IPS-18a (cell line): Measurements from ENCODE around the gene CD163L1.

Experiments used
- H3K27ac ChIP-seq: one replicate; pipeline ENCODE4 v1.5.1; 2013; ENCODE audit warnings: low read length
- H3K27me3 ChIP-seq: one replicate; pipeline ENCODE4 v1.6.1; 2013; ENCODE audit warnings: mild to moderate bottlenecking, low read length; ENCODE audit not compliant: control insufficient read depth, insufficient read depth
- H3K36me3 ChIP-seq: one replicate; pipeline ENCODE4 v1.6.1; 2013; ENCODE audit warnings: low read depth, low read length; ENCODE audit not compliant: control insufficient read depth
- H3K4me1 ChIP-seq: one replicate; pipeline ENCODE4 v1.6.1; 2013; ENCODE audit warnings: low read depth, low read length; ENCODE audit not compliant: control insufficient read depth
- H3K4me3 ChIP-seq: one replicate; pipeline ENCODE4 v1.5.1; 2013; ENCODE audit warnings: low read length
- H3K9ac ChIP-seq: one replicate; pipeline ENCODE4 v1.6.1; 2013; ENCODE audit warnings: mild to moderate bottlenecking, low read length, moderate library complexity
- H3K9me3 ChIP-seq: one replicate; pipeline ENCODE4 v1.6.1; 2013; ENCODE audit warnings: low read depth, low read length; ENCODE audit not compliant: control insufficient read depth

CD163L1 gene

GRCh38 chr12:7399089-7399488, 44.9 kb downstream of the CD163L1 start:
- H3K36me3 ChIP-seq = no peaks in the 10 kb centered on the region
- no peak overlapping the region for H3K4me3 ChIP-seq
- no peaks in the 10 kb centered on the region for H3K4me1 ChIP-seq
- no peak overlapping the region for H3K9ac ChIP-seq
- H3K27me3 ChIP-seq = no peaks in the 10 kb centered on the region
- H3K27ac ChIP-seq = no peak overlapping the region
- H3K9me3 ChIP-seq = no peaks in the 10 kb centered on the region

- Histone ChIP-seq H3K27ac (no peak overlapping the region), H3K27me3 (no peaks in the 10 kb centered on the region)
Measured at GRCh38 chr12:7396418-7396817, 47.5 kb downstream of the CD163L1 start.

GRCh38 chr12:7395950-7396349, 48.0 kb downstream of the CD163L1 start:
- Histone ChIP-seq H3K36me3 (no peaks in the 10 kb centered on the region), H3K9ac (no peak overlapping the region), H3K4me1 (no peaks in the 10 kb centered on the region)

More at GRCh38 chr12:7396418-7396817, 47.5 kb downstream of the CD163L1 start:
- no peak overlapping the region for H3K9ac ChIP-seq
- no peak overlapping the region for H3K4me3 ChIP-seq
- H3K9me3 ChIP-seq = no peaks in the 10 kb centered on the region
- no peaks in the 10 kb centered on the region for H3K36me3 ChIP-seq
- no peaks in the 10 kb centered on the region for H3K4me1 ChIP-seq

GRCh38 chr12:7387289-7387688, 56.7 kb downstream of the CD163L1 start:
- Histone ChIP-seq H3K9me3 (no peaks in the 10 kb centered on the region), H3K4me3 (no peak overlapping the region), H3K27ac (no peak overlapping the region), H3K9ac (no peak overlapping the region), H3K27me3 (no peaks in the 10 kb centered on the region), H3K4me1 (no peaks in the 10 kb centered on the region), H3K36me3 (no peaks in the 10 kb centered on the region)

More at GRCh38 chr12:7395950-7396349, 48.0 kb downstream of the CD163L1 start:
- Histone ChIP-seq H3K27me3 (no peaks in the 10 kb centered on the region), H3K9me3 (no peaks in the 10 kb centered on the region), H3K27ac (no peak overlapping the region), H3K4me3 (no peak overlapping the region)

GRCh38 chr12:7383157-7383556, 60.8 kb downstream of the CD163L1 start:
- H3K27me3 ChIP-seq = no peaks in the 10 kb centered on the region
- H3K36me3 ChIP-seq = no peaks in the 10 kb centered on the region
- H3K4me1 ChIP-seq = no peaks in the 10 kb centered on the region
- no peak overlapping the region for H3K9ac ChIP-seq
- no peak overlapping the region for H3K27ac ChIP-seq
- H3K9me3 ChIP-seq = no peaks in the 10 kb centered on the region
- H3K4me3 ChIP-seq = no peak overlapping the region

GRCh38 chr12:7376196-7376595, 67.8 kb downstream of the CD163L1 start:
- H3K9me3 ChIP-seq = no peaks in the 10 kb centered on the region
- no peak overlapping the region for H3K4me3 ChIP-seq
- H3K4me1 ChIP-seq = no peaks in the 10 kb centered on the region
- H3K27me3 ChIP-seq = no peaks in the 10 kb centered on the region
- H3K9ac ChIP-seq = no peak overlapping the region
- no peak overlapping the region for H3K27ac ChIP-seq
- H3K36me3 ChIP-seq = no peaks in the 10 kb centered on the region

GRCh38 chr12:7375145-7375543, 68.8 kb downstream of the CD163L1 start:
- H3K4me1 ChIP-seq = no peaks in the 10 kb centered on the region
- no peaks in the 10 kb centered on the region for H3K9me3 ChIP-seq
- H3K36me3 ChIP-seq = no peaks in the 10 kb centered on the region

GRCh38 chr12:7374423-7375144, 69.4 kb downstream of the CD163L1 start:
- Histone ChIP-seq H3K9me3 (no peaks in the 10 kb centered on the region), H3K27me3 (no peaks in the 10 kb centered on the region), H3K27ac (no peak overlapping the region), H3K36me3 (no peaks in the 10 kb centered on the region), H3K4me3 (no peak overlapping the region), H3K4me1 (no peaks in the 10 kb centered on the region), H3K9ac (no peak overlapping the region)

More at GRCh38 chr12:7375145-7375543, 68.8 kb downstream of the CD163L1 start:
- no peak overlapping the region for H3K9ac ChIP-seq
- H3K27me3 ChIP-seq = no peaks in the 10 kb centered on the region
- H3K4me3 ChIP-seq = no peak overlapping the region
- H3K27ac ChIP-seq = no peak overlapping the region

- Histone ChIP-seq H3K4me3 (no peak overlapping the region), H3K4me1 (no peaks in the 10 kb centered on the region), H3K9ac (no peak overlapping the region), H3K9me3 (no peaks in the 10 kb centered on the region), H3K27me3 (no peaks in the 10 kb centered on the region), H3K27ac (no peak overlapping the region), H3K36me3 (no peaks in the 10 kb centered on the region)
Measured at GRCh38 chr12:7373226-7373625, 70.7 kb downstream of the CD163L1 start.

- Histone ChIP-seq H3K27ac (no peak overlapping the region), H3K9me3 (no peaks in the 10 kb centered on the region), H3K4me1 (no peaks in the 10 kb centered on the region), H3K4me3 (no peak overlapping the region), H3K36me3 (no peaks in the 10 kb centered on the region), H3K27me3 (no peaks in the 10 kb centered on the region), H3K9ac (no peak overlapping the region)
Measured at GRCh38 chr12:7369274-7369729, 74.7 kb downstream of the CD163L1 start.

- Histone ChIP-seq H3K9ac (no peak overlapping the region), H3K36me3 (no peaks in the 10 kb centered on the region), H3K27ac (no peak overlapping the region)
Measured at GRCh38 chr12:7362734-7363133, 81.2 kb downstream of the CD163L1 start.

GRCh38 chr12:7361265-7361664, 82.7 kb downstream of the CD163L1 start:
- Histone ChIP-seq H3K4me3 (no peak overlapping the region), H3K4me1 (no peaks in the 10 kb centered on the region), H3K9ac (no peak overlapping the region), H3K36me3 (no peaks in the 10 kb centered on the region), H3K9me3 (no peaks in the 10 kb centered on the region), H3K27ac (no peak overlapping the region), H3K27me3 (no peaks in the 10 kb centered on the region)

More at GRCh38 chr12:7362734-7363133, 81.2 kb downstream of the CD163L1 start:
- Histone ChIP-seq H3K27me3 (no peaks in the 10 kb centered on the region), H3K9me3 (no peaks in the 10 kb centered on the region), H3K4me1 (no peaks in the 10 kb centered on the region), H3K4me3 (no peak overlapping the region)
